Stimulated activated CD4-positive, alpha-beta T cell treated with anti-CD3 and anti-CD28 coated beads, TNF-alpha, amount 100 ng/mL, for 48 hours (primary cell): ENCODE results near the gene PXK.

Source experiments
- DNase-seq, 3 donors: peaks; one replicate each; pipeline ENCODE4 v3.0.0-alpha.2; 2020; ENCODE audit warnings: low read depth in 3 of 3

Gene PXK

DNA sequence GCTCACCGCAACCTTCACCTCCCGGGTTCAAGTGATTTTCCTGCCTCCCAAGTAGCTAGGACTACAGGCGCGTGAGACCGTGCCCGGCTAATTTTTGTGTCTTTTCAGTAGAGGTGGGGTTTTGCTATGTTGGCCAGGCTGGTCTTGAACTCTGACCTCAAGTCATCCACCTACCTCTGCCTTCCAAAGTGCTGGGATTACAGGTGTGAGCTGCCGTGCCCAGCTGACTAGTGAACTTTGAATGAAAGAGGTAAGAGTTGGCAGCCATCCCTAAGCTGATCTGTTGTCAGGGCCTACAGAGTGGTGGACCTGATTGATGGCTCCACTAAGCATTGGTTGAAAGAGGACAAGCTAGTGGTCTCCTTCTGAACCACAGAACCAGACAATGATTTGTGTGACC lies 15.3 kb downstream of the PXK start:
- DNase-seq = no peak

DNA sequence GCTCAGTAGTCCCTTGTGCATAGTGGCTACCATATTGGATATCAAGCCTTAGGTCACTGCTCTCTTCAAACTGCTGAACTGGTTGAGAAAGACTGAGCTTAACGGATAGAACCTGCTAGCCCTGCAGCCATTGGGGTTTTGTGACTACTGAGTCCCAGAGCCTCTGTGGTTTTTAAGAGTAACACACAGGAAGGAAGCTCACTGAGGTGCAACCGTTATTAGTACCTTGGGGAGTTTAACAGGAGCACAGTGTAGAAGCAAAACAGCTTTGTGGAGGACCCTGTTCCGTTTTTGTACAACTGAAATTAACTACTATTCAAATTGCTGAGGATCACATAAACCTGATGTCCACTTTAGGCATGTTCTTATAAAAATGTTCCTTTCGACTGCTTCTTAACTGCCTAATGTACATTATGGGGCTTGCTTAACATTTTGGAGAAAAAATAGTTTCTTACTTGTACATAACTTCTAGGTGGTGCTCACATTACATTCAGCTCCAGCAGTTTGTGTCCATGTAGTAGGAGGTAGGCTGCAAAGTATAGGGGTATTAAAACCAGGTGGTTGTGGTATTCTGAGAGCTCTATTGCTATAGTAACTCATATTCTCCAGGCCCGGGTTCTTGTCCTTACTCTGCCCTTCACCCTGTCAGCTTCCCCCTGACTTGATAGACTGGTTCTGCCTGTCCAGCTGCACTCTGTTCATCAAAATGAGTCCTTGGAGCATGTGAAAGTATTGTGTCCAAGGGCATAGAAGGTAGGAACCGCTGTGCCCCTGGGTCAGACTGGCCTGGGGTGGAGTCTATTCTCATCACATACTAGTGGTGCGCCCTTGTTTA lies 17.3 kb downstream of the PXK start:
- DNase-seq = no peak

DNA sequence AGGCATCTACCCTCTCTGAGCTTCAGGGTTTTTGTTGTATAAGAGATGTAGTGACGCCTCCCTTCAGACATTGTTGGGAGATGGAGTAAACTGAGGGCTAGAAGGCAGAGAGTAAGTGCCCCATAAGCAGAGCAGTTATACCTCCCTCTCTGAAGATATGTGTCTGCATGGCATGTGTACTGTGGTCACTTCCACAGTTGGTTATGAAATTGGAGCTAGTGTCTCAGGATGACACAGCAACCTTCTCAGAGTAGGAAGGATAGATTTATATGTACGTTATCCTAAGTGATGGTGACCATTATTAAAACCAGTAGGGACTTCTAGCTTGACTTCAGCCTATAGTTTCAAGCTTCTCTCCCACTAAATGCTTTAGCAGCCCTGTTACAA lies 17.9 kb downstream of the PXK start:
- DNase-seq = no peak

DNA sequence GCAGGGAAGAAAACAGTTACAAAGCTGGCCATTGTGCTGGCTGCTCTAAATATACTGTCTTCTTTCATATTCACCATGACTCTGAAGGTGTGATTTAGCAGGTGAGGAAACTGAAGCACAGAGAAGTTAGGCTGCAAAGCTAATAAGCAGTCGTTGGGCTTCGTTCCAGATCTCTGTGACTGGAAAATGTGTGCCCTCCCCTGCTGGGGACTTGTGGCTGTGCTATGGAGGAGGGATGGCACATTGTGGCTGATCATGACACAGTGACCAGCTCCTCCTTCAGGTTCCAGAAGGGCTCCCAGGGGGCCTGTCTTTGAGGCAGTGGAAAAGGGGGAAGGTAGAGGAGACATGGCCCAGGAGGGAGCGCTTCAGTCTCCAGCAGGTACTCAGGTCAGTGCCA lies 19.2 kb downstream of the PXK start:
- no peak for DNase-seq

DNA sequence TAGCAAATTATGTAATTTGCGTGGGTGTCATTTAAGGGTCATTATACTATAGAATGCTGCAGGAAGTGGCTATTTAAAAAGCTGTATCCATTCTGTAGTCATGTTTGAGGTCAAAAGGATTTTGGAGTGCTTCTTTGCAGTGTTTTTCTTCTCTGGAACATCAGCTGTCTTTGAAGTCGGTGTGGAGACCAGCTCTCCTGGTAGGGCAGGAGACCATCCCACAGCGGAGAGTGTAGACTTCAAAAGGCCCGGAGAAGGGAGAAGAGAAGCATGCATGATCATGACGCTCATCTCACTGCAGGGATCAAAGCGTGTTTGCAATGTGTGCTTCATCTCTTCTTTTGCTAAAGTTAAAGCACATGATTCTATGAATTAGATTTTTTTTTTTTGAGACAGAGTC lies 19.9 kb downstream of the PXK start:
- DNase-seq = no peak

DNA sequence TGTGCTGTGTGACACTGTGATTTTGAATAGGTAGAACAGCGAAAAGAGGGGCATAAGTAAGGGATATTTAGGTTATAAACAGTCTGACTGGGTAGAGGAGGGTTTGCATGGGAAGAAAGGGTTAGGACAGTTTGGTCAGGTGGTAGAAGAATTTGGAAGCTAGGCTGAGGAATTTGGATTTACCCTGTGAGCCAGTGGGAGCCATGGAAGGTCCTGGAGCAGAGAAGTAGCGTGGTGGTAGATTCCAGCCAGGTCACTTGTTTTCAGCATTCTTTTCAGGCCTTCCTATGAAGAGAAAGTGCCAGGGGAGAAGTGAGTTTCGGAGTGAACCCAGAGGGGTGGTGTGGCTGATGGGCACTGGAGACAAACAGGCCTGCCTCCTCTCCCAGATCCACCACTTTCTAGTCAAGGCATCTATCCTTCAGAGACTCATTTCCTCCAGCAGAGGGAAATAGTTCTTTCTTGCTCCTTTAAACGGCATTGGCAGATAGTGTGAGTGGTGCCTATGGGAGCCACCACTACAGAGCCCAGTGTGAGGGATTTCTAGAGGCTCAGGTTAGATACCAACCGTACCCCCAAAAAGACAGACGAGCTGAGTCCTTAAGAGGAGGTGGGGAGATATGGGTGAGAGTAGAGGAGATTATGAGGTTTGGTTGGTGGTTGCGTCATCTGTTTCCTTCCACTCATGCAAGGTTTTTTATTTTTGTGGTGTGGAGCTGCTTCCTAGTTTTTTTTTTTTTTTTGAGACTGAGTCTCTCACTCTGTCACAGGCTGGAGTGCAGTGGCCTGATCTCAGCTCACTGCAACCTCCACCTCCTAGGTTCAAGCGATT lies 21.2 kb downstream of the PXK start:
- DNase-seq = no peak

DNA sequence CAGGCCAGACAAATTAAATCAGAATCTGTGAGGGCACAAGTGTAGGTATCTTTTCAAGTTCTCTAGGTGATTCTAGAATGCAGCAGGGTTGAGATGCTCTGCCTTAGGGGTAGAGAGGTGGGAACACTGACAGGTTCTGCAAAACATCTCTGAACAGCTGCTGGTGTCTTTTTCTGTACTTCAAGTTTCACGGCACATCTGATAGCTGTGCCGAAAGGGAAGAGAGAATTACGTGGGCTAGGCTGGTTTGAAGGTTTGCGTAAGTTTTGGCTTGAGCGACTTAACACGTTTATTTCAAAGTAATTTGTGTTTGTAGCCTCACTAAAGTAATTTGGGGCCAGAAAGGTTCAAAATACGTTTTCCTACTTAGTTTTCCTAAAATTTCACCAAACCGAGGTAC lies 22.5 kb downstream of the PXK start:
- no peak for DNase-seq

DNA sequence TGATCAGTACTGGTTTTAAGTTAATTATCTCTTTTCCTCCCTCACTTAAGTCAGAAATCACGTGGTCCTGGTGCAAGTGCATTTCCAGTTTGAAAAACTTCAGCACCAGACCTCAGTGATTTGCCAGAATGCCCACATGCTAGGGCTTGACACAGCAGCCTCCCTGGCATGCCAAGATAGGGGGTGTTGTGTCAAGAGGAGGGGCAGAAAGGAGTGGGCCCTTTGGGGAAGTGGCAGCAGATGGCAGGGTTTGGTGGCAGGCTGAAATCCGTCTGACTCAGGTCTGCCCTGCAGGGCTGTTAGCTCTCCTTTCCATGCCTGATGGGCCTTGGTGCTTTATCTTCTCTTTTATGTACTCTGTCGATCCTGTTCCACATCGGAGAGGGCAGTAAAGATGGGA lies 23.4 kb downstream of the PXK start:
- no peak for DNase-seq

DNA sequence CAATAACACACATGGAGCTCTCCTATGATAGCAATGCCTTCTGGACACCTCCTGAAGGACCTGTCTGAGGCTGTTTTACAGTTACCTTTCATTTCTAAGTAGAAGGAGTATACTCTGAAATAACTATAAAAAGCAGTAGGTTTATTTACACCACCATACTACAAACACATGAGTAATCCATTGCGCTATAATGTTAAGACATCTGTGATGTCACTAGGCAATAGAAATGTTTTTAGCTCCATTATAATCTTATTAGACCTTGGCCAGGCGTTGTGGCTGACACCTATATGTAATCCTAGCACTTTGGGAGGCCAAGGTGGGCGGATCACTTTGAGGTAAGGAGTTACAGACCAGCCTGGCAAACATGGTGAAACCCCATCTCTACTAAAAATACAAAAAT lies 24.7 kb downstream of the PXK start:
- DNase-seq = no peak

DNA sequence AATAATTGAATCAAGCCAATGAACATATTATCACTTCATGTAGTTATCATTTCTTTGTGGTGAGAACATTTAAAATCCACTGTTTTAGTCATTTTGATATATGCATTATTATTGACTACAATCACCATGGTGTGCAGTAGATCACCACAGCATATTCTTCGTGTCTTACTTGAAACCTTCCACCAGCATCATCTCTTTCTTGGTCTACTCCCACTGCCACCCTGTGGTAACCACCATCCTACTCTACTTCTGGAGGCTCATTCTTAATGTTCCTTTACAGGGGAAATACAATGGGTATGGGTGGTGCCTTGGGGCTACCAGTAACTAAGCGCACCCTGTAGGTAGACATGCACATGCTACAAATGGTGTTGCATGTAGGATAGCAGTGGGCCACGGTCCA lies 25.4 kb downstream of the PXK start:
- DNase-seq = no peak

DNA sequence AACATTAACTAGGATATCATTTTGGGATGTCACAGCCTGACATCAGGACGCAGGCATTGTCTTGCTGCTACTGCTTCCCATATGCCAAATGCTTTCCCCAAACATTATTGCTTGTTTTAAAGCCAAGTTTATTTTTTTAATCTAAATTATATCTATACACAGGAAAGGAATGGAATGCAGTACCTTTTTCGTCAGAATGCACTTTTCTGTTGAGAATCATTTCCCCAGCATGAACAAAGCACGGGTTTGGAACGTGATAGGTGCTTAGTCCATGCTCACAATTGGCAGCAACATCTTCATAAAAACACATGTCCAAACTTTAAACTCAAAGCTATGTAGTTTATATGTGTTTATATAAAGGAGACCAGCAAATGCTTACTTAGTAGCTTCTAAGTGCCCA lies 26.1 kb downstream of the PXK start:
- DNase-seq = no peak

DNA sequence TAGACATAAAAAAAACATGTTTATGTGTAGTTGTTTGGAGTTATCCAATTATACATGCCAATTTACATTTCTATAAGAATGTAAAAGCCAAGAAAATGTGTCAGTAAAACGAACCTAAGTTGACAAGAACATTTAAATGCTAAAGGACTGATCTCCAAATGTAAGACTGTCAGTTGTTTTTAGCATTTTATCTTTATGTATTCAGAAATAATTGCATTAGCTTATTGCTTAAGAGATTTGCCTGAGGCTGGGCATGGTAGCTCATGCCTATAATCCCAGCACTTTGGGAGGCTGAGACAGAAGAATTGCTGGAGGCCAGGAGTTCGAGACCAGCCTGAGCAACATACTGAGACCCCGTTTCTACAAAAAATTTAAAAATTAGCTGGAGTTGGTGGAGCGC lies 26.9 kb downstream of the PXK start:
- DNase-seq = no peak

DNA sequence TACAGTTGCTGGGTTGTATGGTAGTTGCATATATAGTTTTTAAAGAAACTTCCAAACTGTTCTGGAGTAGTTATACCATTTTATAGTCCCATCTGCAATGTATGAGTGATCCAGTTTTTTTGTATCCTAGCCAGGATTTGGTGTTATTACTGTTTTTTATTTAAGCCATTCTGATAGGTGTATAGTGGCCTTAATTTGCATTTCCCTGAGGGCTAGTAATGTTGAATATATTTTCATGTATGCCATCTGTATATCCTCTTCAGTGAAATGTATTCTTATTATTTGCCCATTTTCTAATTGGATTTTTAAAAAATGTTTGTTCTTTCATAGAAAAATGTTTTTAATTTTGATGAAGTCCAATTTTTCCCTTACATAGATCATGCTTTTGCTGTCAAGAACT lies 29.2 kb downstream of the PXK start:
- DNase-seq = no peak

DNA sequence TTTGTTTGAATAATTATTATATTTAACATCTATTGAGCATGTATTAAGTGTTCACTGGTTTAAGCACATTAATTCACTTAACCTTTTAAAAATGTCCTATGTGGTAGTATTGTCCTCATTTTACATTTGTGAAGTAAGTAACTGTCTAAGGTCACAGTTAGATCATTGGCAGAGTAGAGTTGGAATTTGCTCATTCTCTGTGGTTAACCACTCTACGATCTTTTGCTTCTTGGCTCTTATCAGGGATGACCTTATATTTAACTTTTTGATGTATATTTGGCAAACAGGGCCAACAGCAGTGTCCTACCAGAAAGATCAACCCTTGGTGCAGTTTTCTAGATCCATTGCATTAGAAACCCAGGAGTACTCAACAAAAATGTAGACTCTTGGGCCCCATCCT lies 34.0 kb downstream of the PXK start:
- no peak for DNase-seq

DNA sequence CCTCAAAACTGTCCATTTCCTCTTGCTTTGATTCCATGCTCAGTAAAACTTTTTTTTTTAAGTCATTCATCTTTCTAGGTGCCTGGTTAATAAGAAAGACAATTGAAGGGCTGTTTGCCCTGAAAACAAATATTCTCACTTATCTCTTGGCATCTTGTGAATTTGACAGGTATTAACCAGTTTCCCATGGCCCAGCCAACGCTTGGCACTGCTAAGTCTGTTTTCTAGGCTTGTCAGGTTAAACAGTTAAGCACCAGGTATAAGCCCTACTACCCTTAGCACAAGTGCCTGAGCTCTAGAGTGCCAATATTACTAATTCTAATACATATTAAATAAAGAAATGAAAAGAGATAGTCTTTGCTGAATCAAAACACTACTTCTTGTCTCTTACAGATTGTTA lies 36.3 kb downstream of the PXK start:
- DNase-seq = no peak

DNA sequence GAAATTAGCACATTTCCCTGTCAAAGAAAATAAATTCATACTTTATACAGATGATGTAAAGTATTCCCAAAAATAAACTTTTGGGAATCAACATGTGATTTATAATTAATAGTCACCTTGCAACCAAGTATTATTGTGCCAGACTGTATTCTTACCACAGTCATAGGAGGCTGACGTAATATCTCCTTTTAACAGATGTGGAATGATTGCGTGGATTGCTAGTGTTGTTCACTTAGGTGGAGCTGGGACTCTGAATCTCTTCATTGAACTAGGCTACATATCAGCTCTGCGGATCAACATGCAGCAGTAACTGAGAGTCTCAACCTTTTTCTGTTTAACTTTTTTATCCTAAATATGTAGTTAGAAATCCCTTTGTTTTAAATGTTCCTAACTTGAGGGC lies 37.2 kb downstream of the PXK start:
- no peak for DNase-seq

DNA sequence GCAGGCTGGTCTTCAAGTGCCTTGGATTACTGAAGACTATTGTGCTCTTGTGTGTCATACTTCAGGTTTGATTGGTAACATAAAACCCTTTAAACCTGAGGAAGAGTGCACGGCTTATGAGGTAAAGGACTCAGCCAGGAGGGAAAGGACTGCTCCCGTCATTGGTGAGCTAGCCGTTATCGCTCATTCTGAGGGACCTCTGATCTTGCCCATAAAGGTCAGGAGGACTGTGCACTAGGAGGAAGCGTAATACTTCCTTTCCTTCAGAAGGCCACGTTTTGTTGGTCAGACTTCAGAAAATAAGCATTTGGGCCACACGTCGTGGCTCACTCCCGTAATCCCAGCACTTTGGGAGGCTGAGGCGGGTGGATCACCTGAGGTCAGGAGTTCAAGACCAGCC lies 37.7 kb downstream of the PXK start:
- no peak for DNase-seq

DNA sequence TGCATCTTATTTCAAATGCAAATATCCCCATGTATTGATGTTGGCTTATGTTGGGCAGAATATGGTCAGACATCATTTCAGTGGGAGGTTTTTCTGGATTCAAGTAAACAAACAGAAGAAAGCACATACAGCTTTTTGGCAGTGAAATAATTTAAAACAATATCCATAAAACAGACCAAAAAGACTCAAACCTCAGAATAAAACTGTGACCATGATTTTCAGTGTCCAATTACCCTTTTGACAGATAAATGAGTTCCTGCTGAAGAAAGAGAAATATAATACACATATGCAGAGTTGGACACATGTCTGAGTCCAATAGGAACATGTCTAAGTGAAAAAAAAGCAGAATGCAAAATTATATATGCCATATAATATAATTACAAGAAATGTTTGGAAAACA lies 39.1 kb downstream of the PXK start:
- DNase-seq = no peak

DNA sequence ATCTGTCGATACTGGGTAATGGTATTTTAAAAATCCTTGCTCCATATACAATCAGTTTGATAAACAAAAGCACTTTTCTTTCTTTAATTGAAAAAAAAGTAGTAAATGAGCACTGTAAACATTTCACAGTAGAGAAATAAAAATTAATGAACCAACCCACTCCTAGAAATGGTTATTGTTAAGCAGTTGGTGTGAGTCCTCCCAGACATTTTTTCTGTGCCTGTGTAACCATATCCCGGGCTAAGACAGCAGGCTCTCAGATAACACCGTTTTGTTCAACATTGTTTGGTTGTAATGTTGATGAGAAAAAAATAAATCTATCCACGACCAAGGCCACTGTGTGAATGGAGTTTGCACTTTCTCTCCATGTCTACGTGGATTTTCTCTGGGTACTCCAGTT lies 42.6 kb downstream of the PXK start:
- DNase-seq = no peak

DNA sequence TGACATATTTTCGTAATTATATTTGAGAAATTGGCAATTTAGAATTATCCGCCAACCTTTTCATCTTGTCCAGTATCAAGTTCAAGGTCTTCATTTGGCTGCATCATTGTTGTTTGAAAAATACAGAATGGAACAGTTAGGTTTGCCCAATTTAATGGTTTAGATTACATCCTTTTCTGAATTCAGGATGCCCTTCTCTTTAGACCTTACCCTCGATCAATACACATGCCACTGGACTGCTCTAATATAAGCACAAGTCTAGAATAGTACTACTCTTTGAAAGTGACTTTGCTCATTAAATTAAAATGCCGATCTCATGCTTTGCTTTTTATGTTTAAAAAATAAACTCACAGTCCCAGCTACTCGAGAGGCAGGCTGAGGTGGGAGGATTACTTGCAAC lies 44.5 kb downstream of the PXK start:
- no peak for DNase-seq

DNA sequence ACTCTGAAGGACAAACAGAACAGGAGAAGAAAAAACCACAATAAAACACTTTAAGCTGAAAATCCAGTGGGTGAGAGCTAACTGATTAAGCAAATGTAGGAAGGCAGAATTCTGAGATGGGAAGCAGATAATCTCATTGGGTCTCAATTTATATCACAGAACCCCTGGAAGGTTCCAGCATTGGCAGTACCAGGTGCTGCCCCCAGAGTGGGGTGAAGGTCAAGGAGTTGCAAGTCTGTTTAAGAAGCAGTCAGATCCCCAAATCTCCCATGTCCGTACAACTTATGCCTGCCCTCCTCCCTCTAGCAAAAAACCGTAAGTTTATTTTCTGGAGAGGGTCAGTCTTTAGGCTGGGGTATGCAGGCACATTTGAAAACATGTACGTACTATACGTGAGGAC lies 45.1 kb downstream of the PXK start:
- no peak for DNase-seq

DNA sequence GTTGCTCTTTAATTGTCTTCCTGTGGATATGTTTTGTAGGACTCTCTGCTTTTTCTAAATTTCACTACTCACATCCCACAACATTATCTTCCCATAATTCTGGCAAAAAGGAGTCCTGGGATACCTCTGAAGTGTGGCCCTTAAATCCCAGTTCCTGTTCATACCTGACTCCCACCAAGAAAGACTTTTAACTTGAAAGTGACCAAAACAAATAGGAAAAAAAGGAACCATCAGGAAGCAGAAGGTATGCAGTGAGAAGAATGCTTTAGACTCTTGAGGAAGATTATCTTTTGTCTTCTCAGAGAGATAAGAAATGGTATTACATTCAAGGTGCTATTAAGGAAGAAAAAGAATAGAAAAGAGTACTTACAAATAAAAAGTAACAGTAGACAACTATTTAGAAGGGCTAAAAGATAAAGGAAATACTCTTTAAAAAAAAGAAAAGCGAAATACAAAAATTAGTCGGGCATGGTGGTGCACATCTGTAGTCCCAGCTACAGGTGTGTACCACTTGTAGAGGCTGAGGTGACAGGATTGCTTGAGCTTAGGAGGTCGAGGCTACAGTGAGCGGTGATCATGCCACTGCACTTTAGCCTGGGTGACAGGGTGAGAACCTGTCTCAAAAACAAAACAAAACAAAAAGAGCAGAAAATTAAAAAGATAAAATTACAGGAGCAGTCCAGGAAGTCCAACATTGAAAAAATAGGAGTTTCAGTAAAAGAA lies 46.8 kb downstream of the PXK start:
- no peak for DNase-seq

DNA sequence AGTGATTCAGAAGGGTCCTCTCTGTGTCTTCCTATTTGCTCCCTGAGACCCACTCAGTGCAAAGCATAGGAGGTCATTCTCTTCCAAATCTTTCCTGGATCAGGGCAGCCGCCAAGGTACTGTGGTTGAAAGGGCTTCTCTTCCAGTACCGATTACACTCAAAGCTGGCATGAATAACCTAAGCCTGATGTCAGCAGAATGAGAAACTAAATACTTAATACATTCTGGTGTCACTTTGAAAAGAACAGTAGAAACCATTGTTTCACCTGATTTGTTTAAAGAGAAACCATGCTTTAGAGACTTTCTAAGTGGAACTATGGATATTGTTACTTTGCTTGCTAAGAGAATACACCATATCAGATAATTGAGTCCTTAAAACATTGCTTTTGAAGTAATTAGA lies 50.8 kb downstream of the PXK start:
- DNase-seq = no peak
